GM12878 (cell line): ENCODE results near the gene TMCC2.

Experiments
- CTCF ChIP-seq, 3 experiments: IDR thresholded peaks in 2 of 3; conservative IDR thresholded peaks in 1 of 3; 2 replicates each; pipeline ENCODE4 v1.5.1; 2011; ENCODE audit warnings: low read depth in 3 of 3, low read length in 3 of 3, mild to moderate bottlenecking in 3 of 3, control low read depth in 2 of 3, moderate library complexity in 2 of 3, inconsistent platforms in 1 of 3, mixed read lengths in 1 of 3; ENCODE audit not compliant: control insufficient read depth in 2 of 3, insufficient read depth in 1 of 3; ENCODE audit errors: extremely low read depth in 1 of 3
- ESRRA ChIP-seq: IDR thresholded peaks from 2 replicates; pipeline ENCODE4 v1.6.1; 2012; ENCODE audit warnings: mild to moderate bottlenecking, low read length, improper control_type of control experiment
- EZH2 ChIP-seq: IDR thresholded peaks from 2 replicates; pipeline ENCODE4 v1.6.1; 2012; ENCODE audit warnings: low read depth, mild to moderate bottlenecking, control low read depth, inconsistent platforms, low read length, borderline replicate concordance; ENCODE audit not compliant: control insufficient read depth
- HDAC2 ChIP-seq: fragments of 200-600 bp; sonication (generic); IDR thresholded peaks from 2 replicates; pipeline ENCODE4 v1.6.1; 2017
- JUND ChIP-seq: IDR thresholded peaks from 2 replicates; pipeline ENCODE4 v1.6.1; 2012; ENCODE audit warnings: low read depth, mild to moderate bottlenecking, low read length, improper control_type of control experiment, moderate library complexity
- MXI1 ChIP-seq: fragments of 150-350 bp; IDR thresholded peaks from 2 replicates; pipeline ENCODE4 v1.6.1; 2011; ENCODE audit warnings: low read depth, mild to moderate bottlenecking, inconsistent platforms, low read length, improper control_type of control experiment
- POLR2A ChIP-seq: IDR thresholded peaks from 2 replicates; pipeline ENCODE4 v1.6.1; 2011; ENCODE audit warnings: low read depth, mild to moderate bottlenecking, low read length
- SMC3 ChIP-seq: IDR thresholded peaks from 2 replicates; pipeline ENCODE4 v1.6.1; 2011; ENCODE audit warnings: low read length, improper control_type of control experiment, borderline replicate concordance
- TF ChIP-seq, protein P1 (sequence below): IDR thresholded peaks from 2 replicates; pipeline ENCODE4 v1.6.1; 2012; ENCODE audit warnings: low read depth, low read length, improper control_type of control experiment
- TF ChIP-seq, protein P2 (sequence below): fragments of 450-650 bp; IDR thresholded peaks from 2 replicates; pipeline ENCODE4 v1.6.1; 2016; ENCODE audit warnings: mild to moderate bottlenecking

DNA sequence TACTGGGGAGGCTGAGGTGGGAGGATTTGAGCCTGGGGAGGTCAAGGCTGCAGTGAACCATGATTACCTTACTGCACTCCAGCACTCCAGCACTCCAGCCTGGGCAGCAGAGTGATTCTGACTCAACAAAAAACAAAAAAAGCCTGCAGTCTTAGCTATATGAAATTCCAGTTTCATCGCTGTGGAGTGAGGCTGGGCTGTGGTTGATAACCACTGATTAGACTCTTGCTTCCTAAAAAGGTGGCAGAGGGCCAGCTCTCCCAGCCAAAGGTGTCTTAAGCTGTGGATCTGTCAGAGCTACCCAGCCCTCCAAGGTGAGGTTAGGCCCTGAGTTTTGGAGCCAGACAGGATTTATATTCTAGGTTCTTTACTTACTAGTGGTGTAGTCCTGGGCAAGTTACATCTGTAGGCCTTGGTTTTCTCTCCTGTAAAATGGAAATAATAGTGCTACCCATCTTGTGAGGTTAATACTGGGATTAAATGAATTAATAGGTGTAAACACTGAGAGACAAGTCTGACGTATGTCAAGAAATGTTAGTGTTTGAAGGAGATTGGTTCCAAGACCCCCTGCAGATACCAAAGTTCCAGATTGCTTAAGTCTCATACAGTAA lies 35.9 kb downstream of the TMCC2 start:
- no peak for TF ChIP-seq POLR2A
- TF ChIP-seq EZH2, result no peak
- no peak for TF ChIP-seq MXI1
- no peak for TF ChIP-seq CTCF (IDR thresholded peaks at IDR 0.05 in 2 of 3, conservative IDR thresholded peaks at IDR 0.05 in 1 of 3; ENCODE audit: control insufficient read depth in 2 of 3, extremely low read depth in 1 of 3, insufficient read depth in 1 of 3, low read depth in 3 of 3, low read length in 3 of 3)
- TF ChIP-seq HDAC2, result no peak
- TF ChIP-seq JUND, result no peak
- TF ChIP-seq ESRRA, result no peak
- TF ChIP-seq SMC3, result no peak
- TF ChIP-seq, protein P1, sequence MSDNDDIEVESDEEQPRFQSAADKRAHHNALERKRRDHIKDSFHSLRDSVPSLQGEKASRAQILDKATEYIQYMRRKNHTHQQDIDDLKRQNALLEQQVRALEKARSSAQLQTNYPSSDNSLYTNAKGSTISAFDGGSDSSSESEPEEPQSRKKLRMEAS, result no peak
- TF ChIP-seq, protein P2, sequence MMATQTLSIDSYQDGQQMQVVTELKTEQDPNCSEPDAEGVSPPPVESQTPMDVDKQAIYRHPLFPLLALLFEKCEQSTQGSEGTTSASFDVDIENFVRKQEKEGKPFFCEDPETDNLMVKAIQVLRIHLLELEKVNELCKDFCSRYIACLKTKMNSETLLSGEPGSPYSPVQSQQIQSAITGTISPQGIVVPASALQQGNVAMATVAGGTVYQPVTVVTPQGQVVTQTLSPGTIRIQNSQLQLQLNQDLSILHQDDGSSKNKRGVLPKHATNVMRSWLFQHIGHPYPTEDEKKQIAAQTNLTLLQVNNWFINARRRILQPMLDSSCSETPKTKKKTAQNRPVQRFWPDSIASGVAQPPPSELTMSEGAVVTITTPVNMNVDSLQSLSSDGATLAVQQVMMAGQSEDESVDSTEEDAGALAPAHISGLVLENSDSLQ, result no peak
